ENCODE data around the gene SLC48A1.

GRCh38 chr12:47812797-47813510 is 39.9 kb downstream of the SLC48A1 start:
- TF ChIP-seq, protein P1, sequence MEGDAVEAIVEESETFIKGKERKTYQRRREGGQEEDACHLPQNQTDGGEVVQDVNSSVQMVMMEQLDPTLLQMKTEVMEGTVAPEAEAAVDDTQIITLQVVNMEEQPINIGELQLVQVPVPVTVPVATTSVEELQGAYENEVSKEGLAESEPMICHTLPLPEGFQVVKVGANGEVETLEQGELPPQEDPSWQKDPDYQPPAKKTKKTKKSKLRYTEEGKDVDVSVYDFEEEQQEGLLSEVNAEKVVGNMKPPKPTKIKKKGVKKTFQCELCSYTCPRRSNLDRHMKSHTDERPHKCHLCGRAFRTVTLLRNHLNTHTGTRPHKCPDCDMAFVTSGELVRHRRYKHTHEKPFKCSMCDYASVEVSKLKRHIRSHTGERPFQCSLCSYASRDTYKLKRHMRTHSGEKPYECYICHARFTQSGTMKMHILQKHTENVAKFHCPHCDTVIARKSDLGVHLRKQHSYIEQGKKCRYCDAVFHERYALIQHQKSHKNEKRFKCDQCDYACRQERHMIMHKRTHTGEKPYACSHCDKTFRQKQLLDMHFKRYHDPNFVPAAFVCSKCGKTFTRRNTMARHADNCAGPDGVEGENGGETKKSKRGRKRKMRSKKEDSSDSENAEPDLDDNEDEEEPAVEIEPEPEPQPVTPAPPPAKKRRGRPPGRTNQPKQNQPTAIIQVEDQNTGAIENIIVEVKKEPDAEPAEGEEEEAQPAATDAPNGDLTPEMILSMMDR (IDR thresholded peaks at IDR 0.05) = no peak
- TF ChIP-seq POLR2A (IDR thresholded peaks at IDR 0.05) = no peak
